H54 (cell line): ENCODE data around the gene DRC7.
"Not testable (repeated sequence)": the region's sequence is repeated elsewhere in the genome, so short reads cannot be mapped to it uniquely, and the experiment has no call there.

Experiments
- DNase-seq: peaks from one replicate; pipeline ENCODE4 v3.0.0; 2011; ENCODE audit warnings: low spot score, mixed read lengths; ENCODE audit not compliant: insufficient read length
- FAIRE-seq: peaks from 3 replicates; lab custom pipeline; 2011; peaks lifted over from hg19 to GRCh38; lab: Jason Lieb, UNC
- POLR2A ChIP-seq: IDR thresholded peaks from 2 replicates; pipeline ENCODE4 v1.6.1; 2011; ENCODE audit warnings: low read depth, mild to moderate bottlenecking, low read length

DRC7 gene

DNA sequence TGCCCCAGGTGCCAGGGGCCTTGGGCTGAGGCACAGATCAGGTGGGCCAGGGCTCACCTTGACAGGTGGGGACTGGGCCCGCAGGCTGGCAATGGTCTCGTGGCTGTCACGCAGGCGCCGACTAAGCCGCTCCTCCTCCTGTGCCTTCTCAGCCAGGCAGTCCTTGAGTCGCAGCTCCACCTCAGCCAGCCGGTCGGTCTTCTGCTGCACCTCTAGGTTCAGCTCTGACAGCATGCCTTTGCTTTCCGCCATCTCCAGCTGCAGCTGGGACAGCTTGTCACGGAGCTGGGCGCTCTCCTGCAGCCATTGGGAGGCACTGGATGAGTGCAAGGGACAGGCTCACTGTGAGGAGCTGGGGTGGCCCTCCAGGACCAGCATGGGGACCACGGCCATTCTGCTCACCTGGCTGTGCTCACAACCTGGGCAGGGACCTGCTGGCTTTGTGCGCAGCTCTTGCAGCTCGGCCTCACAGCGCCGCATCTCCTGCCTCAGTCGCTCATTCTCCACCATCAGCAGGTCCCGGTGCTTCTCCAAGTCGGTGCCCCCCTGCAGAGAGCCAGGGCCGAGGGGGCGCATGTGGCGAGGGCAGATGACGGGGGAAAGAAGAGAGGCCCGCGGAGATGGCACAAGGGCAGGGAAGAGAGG, 76.7 kb downstream of the DRC7 start:
- FAIRE-seq: no peak
- no peak for DNase-seq
- TF ChIP-seq POLR2A: no peak

DNA sequence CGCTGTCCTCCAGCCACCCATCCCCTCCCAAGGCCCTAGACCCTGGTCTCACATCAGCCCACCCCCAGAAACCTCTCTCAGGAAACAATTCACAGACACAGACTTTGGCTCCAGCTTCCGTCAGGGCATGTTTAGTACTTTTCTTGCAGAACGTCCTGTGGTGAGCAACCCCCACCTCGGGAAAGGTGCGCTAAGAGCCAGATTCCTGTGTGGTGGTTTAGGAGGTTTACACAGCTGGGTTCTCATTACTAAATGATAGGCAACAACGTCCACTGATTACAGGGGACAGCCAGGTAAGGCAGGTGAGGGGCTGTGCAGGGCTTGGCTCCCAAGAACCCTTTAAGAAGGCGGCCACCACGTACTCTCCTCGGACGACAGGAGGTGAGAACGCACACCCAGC, 78.4 kb downstream of the DRC7 start:
- no peak for TF ChIP-seq POLR2A
- no peak for FAIRE-seq
- DNase-seq: no peak

DNA sequence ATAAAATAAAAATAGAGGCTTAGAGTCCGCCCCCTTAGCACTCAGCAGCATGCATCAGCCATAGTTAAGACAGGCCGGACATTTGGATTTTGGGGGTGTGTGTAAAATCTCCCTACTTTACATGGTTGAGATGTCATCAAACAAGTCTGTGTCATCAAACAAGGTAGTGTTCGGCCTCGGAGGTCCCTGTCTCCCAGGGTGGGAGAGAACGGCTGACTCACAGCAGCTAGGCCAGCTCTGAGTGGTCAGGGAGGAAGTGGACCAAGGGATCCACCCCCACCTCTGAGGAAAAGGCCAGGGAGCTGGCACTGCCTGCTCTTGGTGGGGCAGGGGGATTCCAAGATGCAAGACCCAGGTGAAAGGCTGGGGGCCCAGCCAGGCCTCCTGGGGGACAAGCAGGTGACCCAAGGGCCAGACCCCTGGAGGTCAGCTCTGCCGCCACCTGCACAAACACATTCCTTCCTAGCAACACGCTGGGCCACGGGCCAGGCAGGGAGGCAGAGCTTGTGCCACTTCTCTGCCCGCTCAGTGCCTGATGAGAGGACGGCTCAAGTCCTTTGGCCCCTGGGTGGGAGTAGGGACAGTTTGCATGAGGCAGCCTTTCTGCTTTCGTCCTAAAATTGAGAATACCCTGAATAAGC, 79.2 kb downstream of the DRC7 start:
- TF ChIP-seq POLR2A: no peak
- DNase-seq (no peak), FAIRE-seq (no peak)

DNA sequence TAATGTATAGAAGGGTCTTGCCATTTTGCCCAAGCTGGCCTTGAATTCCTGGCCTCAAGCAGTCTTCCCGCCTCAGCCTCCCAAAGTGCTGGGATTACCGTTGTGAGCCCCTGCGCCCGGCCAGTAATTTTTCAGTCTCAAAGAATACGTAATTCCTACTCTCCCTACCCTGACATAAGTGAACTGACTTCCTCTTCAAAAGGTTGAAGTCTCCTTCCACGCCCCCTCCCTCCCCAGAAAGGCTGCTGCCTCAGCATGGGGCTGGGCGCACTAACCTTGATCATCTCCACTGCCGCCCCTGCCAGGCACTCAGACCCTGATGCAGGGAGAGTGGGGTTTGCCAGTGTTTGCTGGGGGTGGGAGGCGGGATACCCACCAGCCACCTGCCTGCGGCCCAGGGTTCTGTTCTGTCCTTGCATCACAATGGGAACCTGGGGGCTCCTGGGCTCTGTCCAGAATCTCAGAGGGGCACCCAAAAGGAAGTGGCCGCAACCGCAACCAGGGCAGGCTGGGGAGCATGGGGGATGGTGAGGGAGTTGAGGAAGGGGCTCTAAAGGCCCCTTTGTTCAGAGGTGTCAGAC, 80.2 kb downstream of the DRC7 start:
- FAIRE-seq (no peak), DNase-seq (no peak)
- TF ChIP-seq POLR2A: no peak

DNA sequence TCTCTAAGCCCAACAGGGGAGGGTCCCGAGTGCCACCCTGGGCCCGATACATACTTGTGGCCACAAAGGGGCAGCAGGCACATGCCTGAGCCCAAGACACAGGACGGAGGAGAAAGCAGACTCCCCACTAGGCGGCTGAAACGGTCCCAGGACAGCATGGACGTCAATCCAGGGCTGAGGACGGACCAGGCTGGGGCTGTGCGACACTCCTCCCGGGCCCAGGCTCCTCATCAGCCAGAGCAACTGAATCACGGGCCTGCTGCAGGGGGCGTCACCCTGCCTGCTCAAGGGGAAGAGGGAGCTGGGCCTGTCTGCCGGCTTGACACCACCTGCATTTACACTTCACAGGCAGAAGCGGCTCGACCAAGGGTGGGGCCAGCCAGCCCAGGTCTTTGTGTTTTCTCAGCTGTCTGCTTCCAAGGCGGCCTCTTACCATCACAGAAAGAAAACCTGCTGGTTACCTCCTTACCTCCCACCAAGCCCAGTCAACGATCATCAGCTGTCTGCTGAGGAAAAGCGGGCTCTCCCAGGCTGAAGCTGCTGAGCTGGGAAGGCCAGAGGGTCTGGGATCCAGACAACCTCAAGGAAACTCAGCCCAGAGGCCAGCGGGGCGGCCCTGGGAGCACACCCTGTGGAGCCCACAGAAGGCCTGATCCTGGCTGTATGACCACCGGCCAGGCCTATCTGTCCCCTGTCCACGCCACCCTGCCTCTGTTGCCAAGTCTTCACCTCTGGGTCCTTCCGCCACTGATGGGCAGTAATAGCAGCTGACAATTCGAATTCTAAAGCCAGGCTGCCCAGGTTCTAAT, 81.3 kb downstream of the DRC7 start:
- DNase-seq (no peak), FAIRE-seq (no peak)
- TF ChIP-seq POLR2A: no peak

DNA sequence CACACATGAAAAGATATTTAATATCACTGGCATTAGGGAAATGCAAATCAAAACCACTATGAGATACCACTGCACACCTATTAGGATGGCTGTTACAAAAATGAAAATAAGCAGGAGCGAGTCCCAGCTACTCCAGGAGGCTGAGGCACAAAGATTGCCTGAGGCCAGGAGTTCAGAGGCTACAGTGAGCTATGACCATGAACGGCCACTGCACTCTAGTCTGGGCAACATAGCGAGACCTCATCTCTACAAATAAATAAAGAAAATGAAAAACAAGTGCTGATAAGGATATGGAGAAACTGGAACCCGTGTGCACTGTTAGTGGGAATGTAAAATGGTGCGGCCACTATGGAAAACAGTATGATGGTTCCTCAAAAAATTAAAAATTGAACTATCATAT, 84.1 kb downstream of the DRC7 start:
- no peak for FAIRE-seq

DNA sequence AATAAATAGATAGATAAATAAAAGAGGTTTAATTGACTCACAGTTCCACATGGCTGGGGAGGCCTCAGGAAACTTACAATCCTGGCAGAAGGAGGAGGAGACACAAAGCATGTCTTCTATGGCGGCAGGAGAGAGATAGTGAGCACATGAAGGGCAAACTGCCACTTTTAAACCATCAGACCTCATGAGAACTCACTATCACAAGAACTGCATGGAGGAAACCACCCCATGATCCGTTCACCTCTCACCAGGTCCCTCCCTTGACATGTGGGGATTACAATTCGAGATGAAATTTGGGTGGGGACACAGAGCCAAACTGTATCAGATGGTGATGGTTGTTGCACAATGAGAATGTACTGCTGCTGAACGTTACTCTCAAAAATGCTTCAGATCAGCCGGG, 85.2 kb downstream of the DRC7 start:
- not testable (repeated sequence) for FAIRE-seq, DNase-seq

More for the DNA sequence above, 84.1 kb downstream of the DRC7 start:
- no peak for DNase-seq
- TF ChIP-seq POLR2A: no peak

DNA sequence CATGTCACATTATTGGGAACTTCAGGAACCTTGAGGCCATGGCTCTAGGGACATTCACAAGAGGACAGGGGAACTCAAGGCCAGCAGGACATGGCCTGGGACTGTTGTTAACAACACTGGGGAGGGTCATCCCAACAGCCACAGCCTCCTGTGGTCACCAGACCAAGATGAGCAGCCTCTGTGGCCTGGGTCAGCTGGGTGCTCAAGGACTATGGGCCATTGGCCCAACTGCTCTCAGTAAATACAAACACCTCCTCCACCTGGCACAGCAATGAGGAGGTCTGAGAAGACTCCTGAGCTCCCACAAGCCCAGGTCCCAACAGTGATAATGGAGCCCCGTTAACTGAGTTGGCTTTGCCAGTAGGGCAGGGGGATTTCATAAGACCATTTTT, 86.7 kb downstream of the DRC7 start:
- no peak for FAIRE-seq
- TF ChIP-seq POLR2A: no peak
- DNase-seq: no peak
